ENCODE measurements around the gene GRB2.
A peak's percentile ranks its signal among the peaks of the same experiment; 100 is the strongest.
"Not testable (repeated sequence)": the region's sequence is repeated elsewhere in the genome, so short reads cannot be mapped to it uniquely, and the experiment has no call there.

Gene GRB2

DNA sequence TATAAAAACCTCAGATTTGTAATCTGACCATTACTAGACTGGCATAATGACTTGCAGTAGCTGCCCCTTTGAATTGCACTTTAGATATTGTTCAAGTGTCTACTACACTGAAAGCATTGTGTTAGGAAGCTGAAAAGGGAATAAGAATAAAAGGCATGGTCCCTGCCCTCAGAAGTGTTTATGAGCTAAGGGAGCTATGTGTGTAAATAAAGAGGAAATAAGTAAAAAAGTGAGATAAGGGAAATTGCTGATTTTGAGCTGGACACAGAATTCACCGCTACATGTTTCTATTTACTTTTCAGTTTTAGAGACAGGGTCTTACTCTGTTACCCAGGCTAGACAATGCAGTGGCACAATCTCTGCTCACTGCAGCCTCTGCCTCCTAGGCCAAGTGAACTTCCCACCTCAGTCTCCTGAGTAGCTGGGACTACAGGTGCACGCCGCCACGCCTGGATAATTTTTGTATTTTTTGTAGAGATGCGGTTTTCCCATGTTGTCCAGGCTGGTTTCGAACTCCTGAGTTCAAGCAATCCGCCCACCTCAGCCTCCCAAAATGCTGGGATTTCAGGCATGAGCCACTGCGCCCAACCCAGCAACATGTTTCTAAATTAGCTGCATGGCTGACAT lies 57.0 kb downstream of the GRB2 start:
- DNase-seq = no peak

DNA sequence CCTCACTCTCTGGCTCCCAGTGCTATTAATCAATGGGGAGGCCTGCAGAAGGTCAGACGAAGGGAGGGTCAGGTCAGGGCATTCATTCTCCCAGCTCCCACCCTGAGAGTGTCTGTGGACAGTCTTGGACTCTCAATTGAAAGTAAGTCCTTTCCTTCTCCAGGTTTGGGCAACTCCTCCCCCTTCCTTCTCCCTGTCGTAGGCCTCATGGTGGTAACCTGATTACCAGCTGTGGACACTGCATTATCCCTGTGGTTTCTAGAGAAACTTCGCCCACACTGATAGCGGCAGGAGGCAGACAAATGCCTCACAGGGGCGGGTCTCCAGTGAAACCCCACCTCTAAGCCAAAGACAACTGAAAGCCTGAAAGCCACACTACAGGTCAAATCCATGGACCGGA lies 58.6 kb downstream of the GRB2 start:
- DNase-seq = peak; percentile 32

DNA sequence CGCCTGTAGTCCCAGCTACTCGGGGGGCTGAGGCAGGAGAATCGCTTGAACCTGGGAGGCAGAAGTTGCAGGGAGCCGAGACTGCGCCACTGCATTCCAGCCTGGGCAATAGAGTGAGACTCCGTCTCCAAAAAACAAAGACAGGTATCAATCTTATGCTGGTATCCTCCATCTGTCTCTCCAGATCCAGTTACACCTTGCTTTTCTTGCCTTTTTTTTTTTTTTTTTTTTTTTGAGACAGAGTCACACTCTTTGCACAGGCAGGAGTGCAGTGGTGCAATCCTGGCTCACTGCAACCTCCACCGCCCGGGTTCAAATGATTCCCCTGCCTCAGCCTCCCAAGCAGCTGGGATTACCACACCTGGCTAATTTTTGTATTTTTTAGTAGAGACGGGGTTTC lies 59.1 kb downstream of the GRB2 start:
- DNase-seq = not testable (repeated sequence)

DNA sequence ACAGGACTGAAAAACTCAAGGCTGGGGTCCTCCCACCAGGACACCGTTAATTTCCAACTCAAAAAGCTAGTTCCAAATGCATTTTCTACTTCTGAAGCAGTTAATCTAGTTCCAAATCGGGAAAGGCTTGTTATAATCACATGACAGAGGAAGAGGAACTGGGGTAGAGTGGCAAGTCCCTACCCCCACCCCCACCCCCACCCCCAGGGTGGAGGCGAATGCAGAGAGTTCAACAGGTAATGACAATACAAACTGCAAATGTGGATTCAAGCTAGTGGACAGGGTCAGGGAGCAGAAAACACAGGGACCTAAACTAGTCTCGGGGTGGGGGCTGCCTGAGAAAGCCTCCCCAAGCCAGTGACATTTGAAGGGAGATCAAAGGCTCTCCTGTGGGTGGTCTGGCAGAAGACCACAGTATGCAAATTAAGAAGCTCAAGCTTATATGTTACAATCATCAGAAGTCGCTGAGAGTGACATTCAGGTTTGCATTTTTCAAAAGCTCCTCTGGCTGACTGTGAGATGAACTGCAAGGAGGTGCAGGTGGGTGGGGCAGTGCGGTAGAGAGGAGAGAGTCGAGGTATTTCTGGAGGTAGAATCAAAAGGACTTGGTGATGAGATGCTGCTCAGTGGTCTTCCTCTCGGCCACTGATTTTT lies 59.8 kb downstream of the GRB2 start:
- peak; percentile 61 for DNase-seq

DNA sequence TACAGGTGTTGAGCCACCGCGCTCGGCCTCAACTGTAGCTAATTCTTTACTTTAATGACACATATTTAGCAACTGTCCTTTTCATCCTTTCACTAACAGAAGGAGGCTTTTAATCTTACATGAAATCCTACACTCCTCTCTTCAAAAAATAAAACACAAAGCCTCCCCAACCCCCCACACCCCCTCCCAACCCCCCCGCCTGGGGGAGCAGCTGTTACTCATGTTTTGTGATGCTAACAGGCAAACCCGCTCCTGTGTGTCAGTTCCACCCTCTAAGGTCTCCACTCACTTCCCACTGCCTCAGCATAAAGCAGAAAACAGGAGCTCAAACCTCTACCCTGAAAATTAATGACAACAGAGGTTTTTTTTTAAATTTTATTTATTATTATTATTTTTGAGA lies 60.8 kb downstream of the GRB2 start:
- peak; percentile 77 for DNase-seq

DNA sequence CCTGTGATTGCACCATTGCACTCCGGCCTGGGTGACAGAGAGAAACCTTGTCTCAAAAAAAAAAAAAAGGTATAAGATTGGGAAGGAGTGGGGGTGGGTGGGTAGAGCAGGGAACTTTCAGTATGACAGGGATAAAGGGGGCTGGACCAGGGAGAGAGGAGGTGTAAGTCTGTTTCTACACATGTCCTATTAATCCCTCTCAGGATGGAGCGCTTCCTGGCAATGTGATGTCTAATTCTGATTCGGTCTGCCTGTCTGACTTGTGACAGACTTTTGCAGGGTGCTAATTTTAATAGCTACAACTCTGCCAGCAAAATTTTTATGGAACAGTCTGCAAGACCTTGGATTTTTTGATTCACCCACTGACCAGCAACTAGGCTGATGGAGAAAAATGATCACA lies 62.5 kb downstream of the GRB2 start:
- no peak for DNase-seq

DNA sequence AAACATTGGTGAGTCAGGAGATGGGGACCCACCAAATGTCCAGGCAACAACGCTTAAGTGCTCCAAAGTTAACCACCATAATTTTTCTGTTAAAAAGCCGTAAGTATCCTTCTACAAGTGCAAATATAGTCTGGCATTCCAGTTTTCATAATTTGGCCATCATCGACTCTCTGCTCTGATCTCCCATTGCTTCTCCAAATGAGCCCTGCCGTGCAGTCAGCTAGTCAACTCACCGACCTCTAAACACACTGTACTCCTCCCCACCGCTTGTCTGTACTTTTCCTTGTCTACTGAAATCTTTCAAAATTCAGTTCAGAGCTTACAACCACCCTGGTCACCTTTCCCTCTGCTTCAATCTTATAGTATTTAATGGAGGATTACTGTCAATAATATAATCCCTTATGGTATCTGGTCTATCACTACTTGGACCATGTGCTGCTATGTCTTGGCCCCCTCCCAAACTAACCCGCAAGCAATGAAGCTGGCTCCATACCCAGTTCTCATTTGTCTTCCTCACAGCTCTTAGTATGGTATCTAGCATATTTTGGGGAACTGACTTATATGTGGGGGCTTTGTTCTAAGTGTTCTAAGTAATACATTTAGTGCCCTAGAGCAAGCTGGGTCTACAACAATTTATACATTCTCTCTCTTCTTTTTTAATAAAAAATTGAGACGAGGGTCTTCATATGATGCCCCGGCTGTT lies 63.5 kb downstream of the GRB2 start:
- DNase-seq = no peak

DNA sequence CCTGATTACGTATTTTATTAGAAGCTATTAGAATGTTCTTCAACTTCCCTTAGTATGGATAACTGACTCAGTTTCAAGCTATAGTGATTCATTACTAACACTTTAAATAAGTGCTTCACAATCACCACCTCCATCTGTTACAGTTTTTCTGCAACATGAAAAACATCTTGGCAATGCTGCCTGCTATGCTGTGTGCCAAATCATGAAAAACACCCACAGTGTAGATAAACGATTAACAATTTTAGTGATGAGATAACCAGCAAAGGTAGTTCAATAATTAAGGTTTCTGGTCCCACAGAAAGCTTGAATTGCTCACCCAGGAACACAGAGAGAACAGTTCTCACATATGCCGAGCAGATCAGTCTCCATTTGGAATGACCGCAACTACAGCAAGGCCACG lies 64.8 kb downstream of the GRB2 start:
- DNase-seq = no peak

DNA sequence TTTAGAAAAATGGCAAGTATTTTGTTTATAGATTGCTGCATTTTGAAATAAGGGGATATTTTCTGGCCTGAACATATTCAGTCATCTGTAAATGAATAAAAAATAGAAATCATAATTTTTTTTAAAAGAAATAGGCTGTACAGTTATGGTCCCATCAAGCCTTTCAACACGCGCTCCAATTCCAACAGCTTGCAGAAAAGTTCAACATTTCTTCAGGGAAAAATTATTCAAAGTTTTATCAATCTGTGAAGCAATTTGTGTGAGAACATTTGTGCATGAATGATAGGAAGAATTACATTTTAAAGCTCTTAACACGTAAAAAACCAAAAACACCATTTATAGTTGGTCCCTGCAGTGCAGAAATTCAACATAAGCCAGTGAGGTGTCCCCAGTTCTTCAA lies 65.5 kb downstream of the GRB2 start:
- no peak for DNase-seq

DNA sequence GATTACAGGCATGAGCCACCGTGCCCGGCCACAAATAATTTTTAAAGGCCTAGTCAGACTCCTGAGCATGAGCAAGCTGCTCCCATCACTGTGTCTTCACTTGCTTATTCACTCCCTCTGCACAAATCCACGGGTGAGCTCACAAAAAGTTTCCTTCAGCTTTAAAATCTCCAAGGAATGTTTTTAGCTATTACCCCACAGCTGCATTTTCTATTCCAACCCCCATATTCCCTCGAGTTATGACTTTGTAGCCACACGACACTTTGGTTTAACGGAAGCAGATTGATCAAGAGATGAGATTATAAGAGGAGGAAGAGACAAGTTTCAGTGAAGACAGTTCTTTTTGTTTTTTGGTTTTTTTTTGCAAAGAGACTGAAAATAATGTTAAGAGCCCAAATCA lies 67.1 kb downstream of the GRB2 start:
- DNase-seq = no peak

DNA sequence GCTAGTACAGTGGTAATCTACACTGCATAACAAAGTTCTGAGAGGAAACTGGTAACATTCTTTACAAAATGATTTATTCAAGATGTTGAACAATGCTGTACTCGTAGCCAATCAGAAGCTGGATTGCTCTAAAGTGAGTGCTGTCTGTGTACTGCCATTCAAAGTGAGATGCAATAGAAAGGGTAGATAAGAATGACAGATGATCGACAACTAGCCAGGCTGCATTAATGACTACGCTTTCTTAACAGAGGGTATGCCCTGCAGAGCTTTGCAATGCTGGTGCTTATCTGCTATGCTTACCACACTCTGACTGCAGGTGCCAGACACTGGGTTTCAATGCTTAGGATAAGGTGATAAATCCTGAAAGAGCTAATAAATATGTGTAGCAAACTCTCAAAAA lies 70.2 kb downstream of the GRB2 start:
- DNase-seq = no peak

DNA sequence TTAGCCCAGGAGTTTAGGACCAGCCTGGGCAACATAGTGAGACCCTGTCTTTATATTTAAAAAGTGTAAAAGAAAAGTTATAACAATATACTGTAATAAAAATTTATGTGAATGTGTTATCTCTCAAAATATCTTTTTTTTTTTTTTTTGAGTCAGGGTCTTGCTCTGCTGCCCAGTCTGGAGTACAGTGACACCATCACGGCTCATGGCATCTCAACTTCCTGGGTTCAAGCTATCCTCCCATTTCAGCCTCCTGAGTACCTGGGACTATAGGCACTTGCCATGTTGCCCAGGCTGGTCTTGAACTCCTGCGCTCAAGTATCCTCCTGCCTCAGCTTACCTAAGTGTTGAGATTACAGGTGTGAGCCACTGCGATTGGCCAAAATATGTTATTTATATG lies 70.8 kb downstream of the GRB2 start:
- no peak for DNase-seq

DNA sequence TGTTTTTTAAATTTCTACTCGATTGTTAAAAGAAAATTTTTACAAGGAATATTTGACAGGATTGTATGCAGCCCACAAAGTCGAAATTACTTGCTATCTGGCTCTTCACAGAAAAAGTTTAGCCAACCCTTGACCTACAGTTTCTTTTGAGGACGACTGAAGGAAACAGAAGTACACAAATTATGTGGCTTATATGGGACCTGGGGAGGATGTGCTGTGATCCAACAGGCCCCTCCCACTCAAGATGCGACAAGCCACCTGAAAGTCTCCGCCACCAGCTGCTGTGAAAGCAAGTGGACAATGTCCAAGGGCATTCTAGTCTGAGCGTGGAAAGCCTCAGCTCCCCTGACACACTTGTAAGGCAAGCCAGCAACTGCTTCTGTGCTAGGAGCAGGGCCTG lies 73.8 kb downstream of the GRB2 start:
- no peak for DNase-seq

DNA sequence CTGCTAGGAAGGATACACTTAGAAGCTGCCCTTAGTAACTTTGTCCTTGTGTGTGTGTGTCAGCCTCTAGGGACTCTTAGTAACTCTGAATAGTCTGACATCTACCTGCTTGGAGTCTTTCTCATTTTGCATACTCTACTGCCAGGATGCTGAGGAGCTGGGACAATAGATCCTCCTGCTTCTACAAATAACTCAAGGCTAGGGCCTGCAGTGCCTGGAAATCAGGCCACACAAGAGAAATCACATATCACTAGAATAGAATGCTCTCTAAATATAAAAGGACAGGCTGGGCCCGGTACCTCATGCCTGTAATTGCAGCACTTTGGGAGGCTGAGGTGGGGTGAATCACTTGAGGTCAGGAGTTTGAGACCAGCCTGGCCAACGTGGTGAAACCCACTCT lies 77.7 kb downstream of the GRB2 start:
- no peak for DNase-seq

DNA sequence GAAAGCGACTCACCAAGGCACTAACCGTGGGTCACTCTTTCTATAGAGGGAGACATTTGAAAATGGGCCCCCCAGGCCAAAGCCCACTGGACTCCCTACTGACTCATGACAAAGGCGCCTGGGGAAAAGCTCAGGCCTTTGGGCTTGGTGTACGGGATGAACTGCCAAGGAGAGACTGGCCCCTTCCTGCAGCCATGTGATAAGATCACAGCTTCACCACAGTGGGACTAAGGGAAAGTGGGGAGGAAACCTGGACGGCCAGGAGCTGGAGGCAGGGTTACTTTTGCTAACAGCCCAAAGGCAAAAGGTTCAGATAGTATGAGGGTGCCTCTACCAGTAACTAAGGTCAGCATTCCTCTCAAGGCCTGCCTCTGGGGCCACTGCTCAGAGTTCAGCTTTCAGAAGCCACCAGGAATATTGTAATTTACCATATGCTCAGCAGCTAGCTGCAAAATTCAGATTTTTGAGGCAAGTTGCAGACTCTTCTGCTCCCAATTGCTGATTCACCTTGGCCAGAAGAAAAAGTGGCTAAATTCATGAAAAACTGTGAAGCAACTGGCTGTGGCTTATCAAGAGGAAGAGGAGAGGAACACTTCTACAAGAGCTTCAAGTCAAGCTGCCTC lies 79.1 kb downstream of the GRB2 start:
- DNase-seq = no peak

DNA sequence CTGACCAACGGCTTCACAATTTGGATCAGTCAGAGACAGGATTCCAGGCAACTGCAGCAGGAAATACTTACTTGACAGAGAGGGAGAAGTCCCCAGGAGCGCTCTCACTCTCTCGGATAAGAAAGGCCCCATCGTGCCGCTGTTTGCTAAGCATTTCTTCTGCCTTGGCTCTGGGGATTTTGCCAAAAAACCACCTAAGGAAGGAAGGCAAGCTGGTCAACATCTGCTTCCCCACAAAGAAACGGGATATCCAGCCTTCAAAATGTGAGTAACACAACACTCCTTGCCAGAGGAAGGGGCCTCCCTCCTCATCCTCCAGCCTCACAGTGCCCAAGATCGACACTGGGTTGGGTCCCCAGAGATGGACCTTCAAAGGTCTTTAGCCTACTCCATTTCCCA lies 79.7 kb downstream of the GRB2 start:
- DNase-seq = no peak

DNA sequence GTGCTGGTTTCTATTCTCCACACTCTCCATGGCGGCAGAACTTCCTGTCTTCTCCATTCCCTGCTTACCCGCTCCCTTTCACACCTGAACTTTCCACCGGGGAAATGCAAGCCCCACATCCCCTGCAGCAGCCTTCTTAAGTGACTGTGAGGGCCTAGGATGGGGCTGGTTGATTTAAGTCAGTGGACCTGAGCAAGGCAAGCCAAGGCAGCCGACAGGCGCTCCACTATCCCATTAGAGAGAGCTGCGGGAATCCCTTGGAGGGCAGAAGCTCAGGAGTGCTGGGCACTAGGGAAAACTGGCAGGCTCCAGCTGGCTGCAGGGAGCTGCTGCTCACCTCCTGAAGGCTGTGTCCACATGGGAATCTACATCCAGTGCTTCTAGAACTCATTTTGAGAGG lies 80.1 kb downstream of the GRB2 start:
- DNase-seq = no peak

DNA sequence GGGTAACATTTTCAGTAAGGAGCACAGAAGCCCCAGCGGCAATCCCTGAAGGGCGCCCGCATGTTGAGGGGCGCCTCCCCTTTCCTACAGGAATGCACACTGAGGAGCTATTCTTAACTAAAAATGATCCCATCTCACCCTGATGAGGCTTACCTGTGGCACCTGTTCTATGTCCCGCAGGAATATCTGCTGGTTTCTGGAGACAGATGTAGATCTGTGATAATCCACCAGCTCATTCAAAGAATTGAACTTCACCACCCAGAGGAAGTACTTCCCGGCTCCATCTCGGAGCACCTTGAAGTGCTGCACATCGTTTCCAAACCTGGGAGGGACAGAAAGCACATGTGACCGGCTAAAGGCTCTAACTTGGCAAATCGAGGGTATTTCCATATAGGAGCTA lies 84.0 kb downstream of the GRB2 start:
- no peak for DNase-seq

DNA sequence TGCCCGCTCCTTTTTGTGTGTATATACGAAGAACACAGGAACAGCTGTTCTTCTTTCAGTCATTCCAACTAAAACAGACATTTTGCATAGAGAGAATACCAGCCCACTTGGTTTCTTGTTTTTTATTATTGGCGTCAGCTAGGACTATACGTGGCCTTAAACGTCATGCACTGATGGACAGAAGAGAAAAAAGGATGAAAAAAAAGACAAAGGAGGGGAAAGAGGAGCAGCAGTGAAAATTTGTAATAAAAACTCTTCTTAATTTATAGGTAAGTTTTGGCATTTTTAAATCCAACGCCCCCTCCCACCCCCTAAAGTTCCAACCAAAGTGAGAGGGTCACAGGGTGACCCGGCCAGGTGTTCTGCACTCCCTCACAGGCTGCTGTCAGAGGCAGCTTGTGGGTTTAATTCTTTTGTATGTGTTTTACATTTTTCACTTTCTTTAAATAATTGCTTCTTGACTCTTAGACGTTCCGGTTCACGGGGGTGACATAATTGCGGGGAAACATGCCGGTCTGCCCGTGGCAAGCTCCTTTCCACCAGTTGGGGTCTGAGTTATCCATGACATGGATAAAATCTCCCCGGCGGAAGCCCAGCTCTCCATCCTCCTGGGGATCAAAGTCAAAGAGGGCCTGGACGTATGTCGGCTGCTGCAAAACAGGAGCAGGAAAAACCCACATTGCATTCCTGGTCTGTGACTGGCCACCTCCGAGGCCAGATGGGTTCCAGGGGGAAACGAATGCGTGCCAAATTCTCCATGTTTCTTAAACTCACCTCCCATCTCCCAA lies 85.4 kb downstream of the GRB2 start:
- no peak for DNase-seq

DNA sequence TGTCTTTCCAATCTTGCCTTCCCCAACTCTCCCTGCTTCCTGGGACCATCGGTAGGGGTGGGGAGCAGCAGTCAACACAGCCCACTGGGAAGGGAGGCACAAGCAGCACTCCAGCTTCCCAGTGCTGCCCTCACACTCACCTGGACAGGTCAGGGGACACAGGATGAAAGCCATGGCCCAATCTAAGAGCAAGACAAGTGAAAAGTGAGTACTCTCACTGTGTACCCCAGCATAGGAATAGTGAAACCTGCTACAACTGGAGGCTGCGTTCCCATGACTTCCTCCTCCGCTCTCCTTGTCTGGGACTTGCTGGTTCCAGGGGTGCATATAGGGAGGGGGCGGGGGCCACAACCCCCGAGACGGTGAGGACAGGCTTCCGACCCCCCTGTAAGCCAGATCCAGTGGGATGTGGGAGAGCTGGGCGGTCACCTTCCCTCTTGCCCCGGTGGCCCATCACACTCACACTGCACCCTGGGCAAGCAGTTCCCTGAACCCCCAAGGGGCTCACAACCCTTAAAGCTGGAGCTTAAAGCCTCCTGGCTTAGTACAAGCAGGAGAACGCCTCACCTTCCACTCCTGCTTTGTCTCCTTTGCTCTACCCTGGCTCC lies 86.8 kb downstream of the GRB2 start:
- no peak for DNase-seq

DNA sequence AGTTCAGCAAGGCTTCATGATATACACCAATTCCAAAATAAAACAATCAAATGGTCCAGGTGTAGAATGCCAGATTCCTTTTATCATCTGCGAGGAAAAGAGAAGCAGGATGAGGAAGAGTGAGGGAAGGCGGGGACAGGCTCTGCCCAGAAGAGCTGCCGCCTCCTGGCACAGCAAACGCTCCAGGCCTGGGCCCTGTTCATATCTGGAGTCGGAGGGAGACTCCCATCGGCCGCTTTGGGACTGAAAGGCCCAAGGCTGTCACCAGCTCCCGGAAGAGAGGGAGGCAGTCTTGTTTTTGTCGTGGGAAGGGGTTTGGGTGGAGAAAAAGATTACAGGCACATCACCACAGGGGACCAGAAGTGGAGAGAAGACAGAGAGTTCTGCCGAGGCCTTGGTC lies 87.3 kb downstream of the GRB2 start:
- DNase-seq = no peak

DNA sequence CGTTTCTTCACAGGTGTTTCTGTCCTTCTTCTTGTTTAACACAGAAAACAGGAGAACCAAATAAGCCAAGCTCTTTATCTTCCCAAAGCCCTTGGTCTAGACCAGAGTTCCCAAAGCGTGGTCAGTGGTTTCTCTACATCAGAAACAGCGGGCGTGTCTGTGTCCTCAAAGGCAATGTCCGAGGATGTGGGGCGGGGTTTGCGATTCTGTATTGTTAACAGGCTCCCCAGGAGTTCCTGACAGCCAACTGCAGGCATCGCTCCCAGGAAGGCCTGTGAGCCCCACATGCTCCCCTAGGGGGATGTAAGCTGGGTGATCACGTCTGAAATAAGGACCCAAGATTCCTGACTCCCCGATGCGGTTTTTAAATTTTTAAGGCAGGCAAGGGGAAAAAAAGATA lies 87.8 kb downstream of the GRB2 start:
- DNase-seq = no peak

DNA sequence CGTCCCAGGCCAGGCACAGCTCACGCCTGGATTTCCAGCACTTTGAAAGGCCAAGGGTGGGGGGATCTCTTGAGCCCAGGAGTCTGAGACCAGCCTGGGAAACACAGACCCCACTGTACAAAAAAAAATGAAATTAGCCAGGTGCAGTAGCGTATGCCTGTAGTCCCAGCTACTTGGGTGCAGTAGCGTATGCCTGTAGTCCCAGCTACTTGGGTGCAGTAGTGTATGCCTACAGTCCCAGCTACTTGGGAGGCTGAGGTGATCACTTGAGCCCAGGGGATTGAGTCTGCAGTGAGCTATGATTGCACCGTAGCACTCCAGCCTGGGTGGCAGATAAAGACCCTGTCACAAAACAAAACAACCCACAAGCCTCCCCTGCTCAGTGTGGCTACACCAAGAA lies 89.2 kb downstream of the GRB2 start:
- DNase-seq = no peak

Data from CD4-positive, alpha-beta T cell treated with Interleukin-6 for 4 hours (primary cell).